Effector memory CD4-positive, alpha-beta T cell (primary cell): ENCODE data around the gene KCNT1.

Experiments used
- DNase-seq, 3 donors: peaks; one replicate each; pipeline ENCODE4 v3.0.0-alpha.2; 2020
- H3K27ac ChIP-seq: 2 replicates; pipeline ENCODE4 v1.7.0; 2013; ENCODE audit warnings: mild to moderate bottlenecking, low read length, moderate library complexity; ENCODE audit not compliant: insufficient read depth, poor library complexity, severe bottlenecking
- H3K27me3 ChIP-seq: replicated peaks from 2 replicates; pipeline ENCODE4 v1.7.0; 2013; ENCODE audit warnings: mild to moderate bottlenecking, low read length; ENCODE audit not compliant: insufficient read depth, control insufficient read depth, poor library complexity, severe bottlenecking
- H3K36me3 ChIP-seq: 2 replicates; pipeline ENCODE4 v1.7.0; 2013; ENCODE audit warnings: mild to moderate bottlenecking, low read length, moderate library complexity; ENCODE audit not compliant: control insufficient read depth, insufficient read depth
- H3K4me1 ChIP-seq: 2 replicates; pipeline ENCODE4 v1.7.0; 2013; ENCODE audit warnings: low read length, mild to moderate bottlenecking; ENCODE audit not compliant: control insufficient read depth, insufficient read depth, poor library complexity, severe bottlenecking
- H3K4me3 ChIP-seq: 2 replicates; pipeline ENCODE4 v1.7.0; 2013; ENCODE audit warnings: low read length, low read depth, mild to moderate bottlenecking; ENCODE audit not compliant: insufficient read depth, poor library complexity, severe bottlenecking
- H3K9me3 ChIP-seq: 2 replicates; pipeline ENCODE4 v1.7.0; 2013; ENCODE audit warnings: mild to moderate bottlenecking, low read length, moderate library complexity; ENCODE audit not compliant: control insufficient read depth
- total RNA-seq, 3 donors: gene quantifications; one replicate each; lab custom pipeline; 2026; lab: John Stamatoyannopoulos, UW

The KCNT1 gene
- total RNA-seq, result 0.39 to 0.69 (median 0.44) reads per million in 3 donors

DNA sequence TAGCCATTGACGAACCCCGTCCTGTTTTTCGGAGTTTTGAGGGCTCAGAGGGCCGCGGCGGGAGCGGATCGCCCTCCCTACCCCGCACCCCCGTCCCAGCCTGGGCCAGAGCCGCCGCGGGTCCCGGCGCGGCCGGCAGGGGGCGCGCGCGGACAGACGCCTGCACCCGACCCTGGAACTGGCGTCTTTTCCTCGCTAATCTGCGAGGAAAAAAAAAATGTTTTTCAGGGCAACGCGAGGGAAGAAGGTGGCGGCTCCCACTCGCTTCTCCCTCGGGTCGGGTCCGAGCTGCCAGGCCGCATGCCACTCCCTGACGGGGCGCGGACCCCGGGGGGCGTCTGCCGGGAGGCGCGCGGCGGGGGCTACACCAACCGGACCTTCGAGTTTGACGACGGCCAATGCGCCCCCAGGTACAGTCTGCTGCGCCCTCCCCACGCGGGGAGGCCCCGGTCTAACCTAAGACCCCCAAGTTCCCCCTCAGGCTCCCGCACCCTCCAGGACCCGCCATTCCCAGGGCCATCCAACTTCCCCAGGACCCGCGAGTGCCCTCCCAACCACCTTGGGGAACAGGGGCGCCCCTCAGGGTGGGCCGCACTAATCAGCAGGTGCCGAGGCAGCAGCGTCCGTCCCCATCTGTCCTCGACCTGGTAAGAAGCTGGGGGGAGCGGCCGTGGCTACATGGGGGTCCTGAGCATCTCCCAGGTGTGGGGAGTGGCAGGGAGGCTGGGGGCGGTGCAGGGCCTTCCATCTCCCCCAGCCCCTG is at the start of gene KCNT1:
TSS of gene KCNT1 (plus strand) at position 227 of the 763 bp plus-strand sequence. CDS start at position 301, 74 bp downstream.
- no peaks in the 10 kb centered on the region for H3K9me3 ChIP-seq
- peaks cover 13% of the 10 kb centered on the region for H3K27me3 ChIP-seq
- no peaks in the 10 kb centered on the region for H3K36me3 ChIP-seq
- H3K27ac ChIP-seq, result no peak within 1 kb of the TSS
- no peak within 1 kb of the TSS for H3K4me3 ChIP-seq
- H3K4me1 ChIP-seq, result peaks cover 5% of the 10 kb centered on the region
- peak in 1 of 3 donors; percentile 17 for DNase-seq

- no peaks in the 10 kb centered on the region for H3K4me1 ChIP-seq
- H3K4me3 ChIP-seq, result no peak overlapping the region
- no peaks in the 10 kb centered on the region for H3K27me3 ChIP-seq
- no peak overlapping the region for H3K27ac ChIP-seq
- H3K36me3 ChIP-seq, result no peaks in the 10 kb centered on the region
- H3K9me3 ChIP-seq, result no peaks in the 10 kb centered on the region
- no peak for DNase-seq
Observed at GRCh38 chr9:135655317-135655716, 46.7 kb upstream of the KCNT1 start.

DNA sequence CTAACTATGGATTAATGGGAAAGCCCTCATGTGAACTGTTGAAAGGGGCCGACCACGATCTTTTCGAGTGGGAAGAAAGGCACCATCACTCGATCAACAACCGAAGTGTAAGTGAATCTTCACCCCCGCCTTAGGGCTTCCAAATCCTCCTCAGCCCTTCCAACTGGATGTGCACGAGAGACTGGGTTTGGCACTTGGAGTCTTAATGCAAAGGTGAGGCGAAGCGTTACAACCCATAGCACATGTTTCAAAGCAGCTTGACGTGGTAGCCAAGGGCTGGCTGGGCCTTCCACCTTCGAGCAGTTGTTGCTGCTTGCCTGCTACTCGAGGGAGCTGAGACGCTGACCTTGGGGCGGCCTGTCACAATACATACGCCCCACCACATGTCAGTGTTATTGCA is 44.6 kb upstream of the KCNT1 start:
- Histone ChIP-seq H3K27ac (no peak overlapping the region), H3K4me1 (no peaks in the 10 kb centered on the region), H3K4me3 (no peak overlapping the region), H3K9me3 (no peaks in the 10 kb centered on the region), H3K36me3 (no peaks in the 10 kb centered on the region), H3K27me3 (no peaks in the 10 kb centered on the region)
- no peak for DNase-seq

GRCh38 chr9:135659252-135659651 is 42.7 kb upstream of the KCNT1 start:
- Histone ChIP-seq H3K27me3 (no peaks in the 10 kb centered on the region), H3K27ac (no peak overlapping the region), H3K9me3 (no peaks in the 10 kb centered on the region), H3K36me3 (no peaks in the 10 kb centered on the region), H3K4me3 (no peak overlapping the region), H3K4me1 (no peaks in the 10 kb centered on the region)
- no peak for DNase-seq

DNA sequence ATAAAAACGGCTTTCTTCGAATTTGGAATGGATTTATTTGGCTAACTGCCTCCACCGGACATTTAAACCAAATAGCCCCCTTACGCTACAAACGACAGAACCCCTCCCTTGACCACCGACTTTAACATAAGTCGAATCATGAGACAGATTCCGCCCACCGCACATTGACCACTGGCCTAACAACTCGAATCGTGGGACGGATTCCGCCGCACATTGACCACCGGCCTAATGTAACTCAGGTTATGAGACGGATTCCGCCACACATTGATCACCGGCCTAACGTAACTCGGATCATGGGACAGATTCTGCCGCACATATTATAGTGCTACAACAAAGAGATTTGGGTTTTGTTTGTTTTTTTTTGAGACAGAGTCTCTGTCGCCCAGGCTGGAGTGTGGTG is 41.6 kb upstream of the KCNT1 start:
- no peaks in the 10 kb centered on the region for H3K9me3 ChIP-seq
- no peak overlapping the region for H3K27ac ChIP-seq
- H3K4me1 ChIP-seq, result no peaks in the 10 kb centered on the region
- H3K36me3 ChIP-seq, result no peaks in the 10 kb centered on the region
- no peak overlapping the region for H3K4me3 ChIP-seq
- H3K27me3 ChIP-seq, result no peaks in the 10 kb centered on the region
- DNase-seq, result no peak

GRCh38 chr9:135661816-135662560 is 40.0 kb upstream of the KCNT1 start:
- no peaks in the 10 kb centered on the region for H3K4me1 ChIP-seq
- H3K27ac ChIP-seq, result no peak overlapping the region
- H3K4me3 ChIP-seq, result no peak overlapping the region
- H3K36me3 ChIP-seq, result no peaks in the 10 kb centered on the region
- DNase-seq, result no peak
- no peaks in the 10 kb centered on the region for H3K27me3 ChIP-seq
- no peaks in the 10 kb centered on the region for H3K9me3 ChIP-seq

DNA sequence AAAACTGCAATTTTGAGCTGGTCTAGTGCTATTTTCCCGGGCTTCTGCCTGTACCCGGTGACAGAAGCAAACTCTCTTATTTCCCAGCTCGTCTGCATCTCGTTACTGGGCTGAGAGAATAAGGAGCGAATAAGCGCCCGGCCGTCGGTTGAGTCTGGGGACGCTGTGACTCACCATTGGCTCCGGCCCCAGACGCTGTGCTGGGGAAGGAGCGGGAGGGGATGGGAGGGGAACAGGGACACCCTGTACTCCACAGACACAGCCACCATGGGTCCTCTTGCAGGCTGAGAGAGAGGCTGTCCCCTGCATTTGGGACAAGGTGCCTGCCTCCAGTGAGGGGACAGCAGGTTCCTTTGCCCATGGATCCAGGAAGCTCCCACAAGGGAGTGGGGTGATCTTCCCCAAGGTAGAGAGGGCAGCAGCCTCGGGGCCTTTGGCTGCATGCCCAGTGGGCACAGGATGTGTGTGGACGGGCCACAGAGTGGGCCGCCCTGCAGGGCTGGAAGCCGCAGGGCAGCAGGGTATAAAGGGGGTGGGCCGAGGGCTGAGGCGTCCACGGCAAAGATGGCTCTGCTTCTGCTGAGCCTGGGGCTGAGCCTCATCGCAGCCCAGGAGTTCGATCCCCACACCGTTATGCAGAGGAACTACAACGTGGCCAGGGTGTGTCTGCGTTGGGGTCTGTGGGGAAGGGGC is 39.1 kb upstream of the KCNT1 start, which contains the start of gene LCN9:
TSS of gene LCN9 (plus strand) at position 552 of the 693 bp plus-strand sequence. CDS start at position 565, 13 bp downstream.
- Histone ChIP-seq H3K4me3 (no peak within 1 kb of the TSS), H3K27ac (no peak within 1 kb of the TSS), H3K36me3 (no peaks in the 10 kb centered on the region), H3K27me3 (no peaks in the 10 kb centered on the region), H3K4me1 (no peaks in the 10 kb centered on the region), H3K9me3 (no peaks in the 10 kb centered on the region)
- no peak for DNase-seq

GRCh38 chr9:135663451-135663770 is 38.6 kb upstream of the KCNT1 start:
- Histone ChIP-seq H3K4me1 (no peaks in the 10 kb centered on the region), H3K36me3 (no peaks in the 10 kb centered on the region), H3K27me3 (no peaks in the 10 kb centered on the region), H3K4me3 (no peak overlapping the region), H3K9me3 (no peaks in the 10 kb centered on the region), H3K27ac (no peak overlapping the region)
- no peak for DNase-seq

- Histone ChIP-seq H3K9me3 (no peaks in the 10 kb centered on the region), H3K36me3 (no peaks in the 10 kb centered on the region)
- DNase-seq, result no peak
Observed at GRCh38 chr9:135663857-135664256, 38.1 kb upstream of the KCNT1 start.

GRCh38 chr9:135664266-135664665 is 37.7 kb upstream of the KCNT1 start:
- Histone ChIP-seq H3K9me3 (no peaks in the 10 kb centered on the region), H3K36me3 (no peaks in the 10 kb centered on the region), H3K4me1 (no peaks in the 10 kb centered on the region), H3K27ac (no peak overlapping the region), H3K4me3 (no peak overlapping the region), H3K27me3 (no peaks in the 10 kb centered on the region)
- no peak for DNase-seq

More at GRCh38 chr9:135663857-135664256, 38.1 kb upstream of the KCNT1 start:
- no peak overlapping the region for H3K27ac ChIP-seq
- H3K4me1 ChIP-seq, result no peaks in the 10 kb centered on the region
- no peaks in the 10 kb centered on the region for H3K27me3 ChIP-seq
- no peak overlapping the region for H3K4me3 ChIP-seq
